Mucosa of descending colon (tissue), 3 donors: ENCODE data around the gene ATRNL1. TPM values are rescaled to one million over a fixed set of nuclear protein-coding genes. Genes with fewer than 3 reads are reported as not detected.

Experiments
- ATAC-seq: fragments of 200-7000 bp; cut with Tn5 transposase; one replicate; pipeline ENCODE4 v1.9.1; 2020; ENCODE audit warnings: mild to moderate bottlenecking, moderate library complexity
- DNase-seq, 3 donors: peaks; one replicate each; pipeline ENCODE4 v3.0.0-alpha.2; 2020
- H3K36me3 ChIP-seq: fragments of 200-600 bp; one replicate; pipeline ENCODE4 v1.8.0; 2021; ENCODE audit warnings: low read depth, mild to moderate bottlenecking
- H3K4me1 ChIP-seq: fragments of 200-600 bp; one replicate; pipeline ENCODE4 v1.8.0; 2021; ENCODE audit warnings: low read depth, mild to moderate bottlenecking
- H3K4me3 ChIP-seq: fragments of 200-600 bp; one replicate; pipeline ENCODE4 v1.8.0; 2021; ENCODE audit warnings: mild to moderate bottlenecking
- H3K9me3 ChIP-seq: fragments of 200-600 bp; one replicate; pipeline ENCODE4 v1.8.0; 2021; ENCODE audit warnings: mild to moderate bottlenecking
- CTCF ChIP-seq: fragments of 200-600 bp; IDR thresholded peaks from one replicate; pipeline ENCODE4 v1.8.0; 2022; ENCODE audit warnings: antibody characterized with exemption, mild to moderate bottlenecking
- intact Hi-C, 2 donors: fragments of 100-400 bp; cut with DNase I in 1 of 2; cut with micrococcal nuclease in 1 of 2; formaldehyde crosslinking; loops; one replicate each; pipeline versions ENCODE4 v1.11.0 to v1.11.1; 2022; cut with DNase I, micrococcal nuclease
- total RNA-seq, 3 donors: library from RNA; stranded (reverse); fragmentation: NEBNext Ultra II Directional in 2 of 3; extraction: Animal tissue kit (Norgen Biotek cat#: 25700) in 2 of 3; gene quantifications; one replicate each; pipeline versions ENCODE4 v1.2.1 to v1.2.4, GENCODE V29; 2021 to 2023
- donor health status: DM: no; HTN: no; CAD: no; lungs with moderate emphysema.
- donor health status: DM: no; HTN: no; CAD: no.
- donor health status: DM: no; HTN: yes; CAD: no.

Gene ATRNL1
- total RNA-seq, 3 donors from 2014 or later = 0.58 to 61.7 (median 1.8) TPM

DNA sequence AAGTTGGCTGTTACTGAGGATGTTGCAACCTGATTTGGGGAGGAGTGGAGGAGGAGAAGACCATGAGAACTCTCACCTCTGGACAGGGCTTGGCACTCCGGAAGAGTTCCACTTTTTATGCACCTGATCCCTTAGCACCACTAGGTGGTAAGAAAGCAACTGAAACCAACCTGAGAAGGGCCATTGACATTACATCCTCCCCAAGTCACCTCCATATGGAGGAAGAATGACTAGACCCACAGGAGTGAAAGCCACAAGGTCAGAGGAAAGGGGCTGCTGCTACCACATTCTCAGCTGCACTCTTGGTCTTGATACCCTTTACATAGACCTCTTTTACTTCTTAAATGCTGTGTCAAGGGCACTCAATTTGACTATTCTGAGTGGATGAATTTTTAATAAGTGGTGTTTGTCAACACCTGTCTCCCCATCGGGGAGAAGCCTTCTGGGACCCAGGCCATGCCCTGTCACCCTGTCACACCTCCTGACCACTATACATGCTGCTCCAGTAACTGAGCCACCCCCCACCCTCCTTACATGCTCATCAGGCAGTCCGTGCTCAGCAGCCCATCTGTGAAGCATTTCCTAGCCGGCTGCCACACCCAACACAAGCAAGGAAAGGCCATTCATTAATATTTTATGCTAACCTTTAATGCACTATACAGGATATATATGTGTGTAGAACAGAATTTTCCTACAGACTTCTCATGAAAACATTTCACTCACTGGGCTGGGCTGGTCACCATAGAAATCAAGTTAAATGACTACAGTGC lies 817.0 kb downstream of the ATRNL1 start:
- H3K36me3 ChIP-seq = no peaks in the 10 kb centered on the region
- no peaks in the 10 kb centered on the region for H3K4me1 ChIP-seq
- no peak for TF ChIP-seq CTCF
- no peak for ATAC-seq
- no peak overlapping the region for H3K4me3 ChIP-seq
- H3K9me3 ChIP-seq = no peaks in the 10 kb centered on the region
- intact Hi-C loops = no loop called here
- no peak for DNase-seq

GRCh38 chr10:115914475-115914874 lies 821.3 kb downstream of the ATRNL1 start:
- no peak for DNase-seq
- no peak for ATAC-seq
- TF ChIP-seq CTCF = no peak
- Histone ChIP-seq H3K9me3 (no peaks in the 10 kb centered on the region), H3K36me3 (no peaks in the 10 kb centered on the region), H3K4me3 (no peak overlapping the region), H3K4me1 (no peaks in the 10 kb centered on the region)
- intact Hi-C loops = no loop called here

- intact Hi-C loops = no loop called here
- H3K36me3 ChIP-seq = no peaks in the 10 kb centered on the region
- DNase-seq = no peak
- TF ChIP-seq CTCF = no peak
- no peak overlapping the region for H3K4me3 ChIP-seq
- no peak for ATAC-seq
- no peaks in the 10 kb centered on the region for H3K9me3 ChIP-seq
- no peaks in the 10 kb centered on the region for H3K4me1 ChIP-seq
These were observed 822.3 kb downstream of the ATRNL1 start for GRCh38 chr10:115915429-115915828.

DNA sequence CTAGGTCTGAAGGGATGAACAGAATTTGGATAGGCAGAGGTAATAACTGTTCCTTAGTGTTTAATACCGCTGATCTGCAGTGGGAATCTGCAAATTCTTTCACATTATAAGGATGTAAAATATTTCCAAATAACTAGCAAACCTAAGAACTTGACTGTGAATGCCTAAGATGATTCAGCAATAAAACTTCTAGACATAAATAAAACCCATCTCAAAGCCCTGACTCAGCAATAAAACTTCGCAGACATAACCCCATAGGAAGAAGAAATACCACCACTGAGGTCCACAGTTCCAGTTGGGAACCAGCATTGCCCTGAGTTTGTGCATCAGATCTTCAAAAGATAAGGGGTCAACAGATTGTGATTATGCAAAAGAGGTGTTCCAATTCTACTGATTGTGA lies 825.6 kb downstream of the ATRNL1 start:
- Histone ChIP-seq H3K36me3 (no peaks in the 10 kb centered on the region), H3K9me3 (no peaks in the 10 kb centered on the region), H3K4me3 (no peak overlapping the region), H3K4me1 (no peaks in the 10 kb centered on the region)
- DNase-seq (no peak), ATAC-seq (no peak)
- intact Hi-C loops = no loop called here
- no peak for TF ChIP-seq CTCF

GRCh38 chr10:115921795-115922194 lies 828.6 kb downstream of the ATRNL1 start:
- Histone ChIP-seq H3K9me3 (no peaks in the 10 kb centered on the region), H3K4me1 (no peaks in the 10 kb centered on the region), H3K36me3 (no peaks in the 10 kb centered on the region), H3K4me3 (no peak overlapping the region)
- TF ChIP-seq CTCF = no peak
- ATAC-seq = no peak
- DNase-seq = no peak
- intact Hi-C loops = no loop called here
